Mammary epithelial cell (primary cell): ENCODE results near the gene L3MBTL3.

Source experiments
- CTCF ChIP-seq, 2 donors: IDR thresholded peaks in 1 of 2; conservative IDR thresholded peaks in 1 of 2; 2 replicates each; pipeline ENCODE4 v1.5.1; 2011 to 2012; ENCODE audit warnings: inconsistent platforms in 2 of 2, low read length in 2 of 2, mild to moderate bottlenecking in 2 of 2, control low read depth in 1 of 2, low read depth in 1 of 2; ENCODE audit not compliant: insufficient read depth in 1 of 2; ENCODE audit errors: extremely low read depth in 1 of 2
- EZH2 ChIP-seq: IDR thresholded peaks from 2 replicates; pipeline ENCODE4 v1.6.1; 2012; ENCODE audit warnings: low read length, inconsistent platforms, borderline replicate concordance

GRCh38 chr6:129980821-129981220 is 37.6 kb upstream of the L3MBTL3 start:
- TF ChIP-seq CTCF (conservative IDR thresholded peaks at IDR 0.05 in 1 of 2, IDR thresholded peaks at IDR 0.05 in 1 of 2; ENCODE audit: extremely low read depth in 1 of 2, insufficient read depth in 1 of 2, low read depth in 1 of 2, low read length in 2 of 2) (no peak), EZH2 (no peak)
